ENCODE data around the gene AGPAT2.
A peak's percentile ranks its signal among the peaks of the same experiment; 100 is the strongest.

Gene AGPAT2

GRCh38 chr9:136695955-136696354 is 8.7 kb upstream of the AGPAT2 start:
- H3K4me3 ChIP-seq (ENCODE audit: low read length) = no peak overlapping the region
- no peak for DNase-seq (ENCODE audit: low read depth)
- no peak for TF ChIP-seq CTCF (conservative IDR thresholded peaks at IDR 0.05; ENCODE audit: low read depth, low read length)

- TF ChIP-seq CTCF (conservative IDR thresholded peaks at IDR 0.05; ENCODE audit: low read depth, low read length) = no peak
- no peak for DNase-seq (ENCODE audit: low read depth)
Measured at GRCh38 chr9:136695435-136695895, 8.2 kb upstream of the AGPAT2 start.

GRCh38 chr9:136694872-136695247 is 7.6 kb upstream of the AGPAT2 start:
- DNase-seq (ENCODE audit: low read depth) = no peak
- no peak for TF ChIP-seq CTCF (conservative IDR thresholded peaks at IDR 0.05; ENCODE audit: low read depth, low read length)
- H3K4me3 ChIP-seq (ENCODE audit: low read length) = no peak overlapping the region

More at GRCh38 chr9:136695435-136695895, 8.2 kb upstream of the AGPAT2 start:
- no peak overlapping the region for H3K4me3 ChIP-seq (ENCODE audit: low read length)

GRCh38 chr9:136694163-136694871 is 7.1 kb upstream of the AGPAT2 start:
- no peak for DNase-seq (ENCODE audit: low read depth)
- no peak overlapping the region for H3K4me3 ChIP-seq (ENCODE audit: low read length)
- peak; percentile 84 for TF ChIP-seq CTCF (conservative IDR thresholded peaks at IDR 0.05; ENCODE audit: low read depth, low read length)

- no peak for DNase-seq (ENCODE audit: low read depth)
- H3K4me3 ChIP-seq (ENCODE audit: low read length) = no peak overlapping the region
- TF ChIP-seq CTCF (conservative IDR thresholded peaks at IDR 0.05; ENCODE audit: low read depth, low read length) = no peak
Measured at GRCh38 chr9:136693490-136694162, 6.4 kb upstream of the AGPAT2 start.

- no peak for TF ChIP-seq CTCF (conservative IDR thresholded peaks at IDR 0.05; ENCODE audit: low read depth, low read length)
- no peak overlapping the region for H3K4me3 ChIP-seq (ENCODE audit: low read length)
- no peak for DNase-seq (ENCODE audit: low read depth)
Measured at GRCh38 chr9:136693135-136693489, 5.9 kb upstream of the AGPAT2 start.

Data from retinal pigment epithelial cell (primary cell).